GM19025 (cell line): ENCODE measurements around the gene MPZL1.

Source experiments
- ATAC-seq: cut with Tn5 transposase; IDR thresholded peaks from one replicate; pipeline ENCODE4 v1.9.1; 2021; ENCODE audit warnings: mild to moderate bottlenecking, low read depth, moderate library complexity; ENCODE audit not compliant: unreplicated experiment

The MPZL1 gene

DNA sequence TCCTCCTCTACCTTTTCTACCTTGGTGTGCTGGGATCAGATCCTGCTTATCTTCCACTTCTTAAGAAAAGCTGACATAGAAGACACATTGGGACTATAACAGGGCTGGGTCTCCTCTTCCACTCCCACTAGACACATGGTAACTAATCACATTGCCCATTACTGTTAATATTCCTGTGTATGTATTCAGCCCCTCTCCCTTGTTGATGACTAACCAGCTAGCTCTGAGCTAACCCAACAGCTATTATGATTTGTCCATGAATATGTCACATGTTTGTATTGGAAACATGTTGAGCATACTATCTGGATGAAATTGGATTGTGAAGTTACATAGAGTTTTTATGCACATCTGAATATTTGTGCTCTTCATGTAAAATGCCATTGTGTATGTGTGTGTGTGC lies 52.9 kb downstream of the MPZL1 start:
- ATAC-seq, result no peak

DNA sequence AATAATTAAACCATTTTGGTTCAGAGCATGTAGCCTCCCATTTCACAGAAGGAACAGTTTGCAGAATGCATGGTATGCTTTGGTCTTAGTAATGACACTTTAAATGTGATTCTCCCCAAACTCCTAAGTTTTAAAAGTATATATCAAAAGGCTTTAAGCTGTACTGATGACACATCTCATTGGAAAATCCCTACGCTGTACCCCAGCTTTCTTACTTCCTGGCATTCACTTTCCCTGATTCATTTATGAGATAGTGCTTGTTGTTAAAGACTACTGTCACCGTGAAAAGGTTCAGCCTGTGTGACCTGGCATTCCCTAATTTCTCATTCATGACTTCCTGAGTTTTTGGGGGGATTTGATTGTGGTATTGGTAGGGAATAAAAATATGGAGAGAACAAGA lies 53.4 kb downstream of the MPZL1 start:
- ATAC-seq, result no peak

- no peak for ATAC-seq
Observed at GRCh38 chr1:167776151-167776550, 54.4 kb downstream of the MPZL1 start.

DNA sequence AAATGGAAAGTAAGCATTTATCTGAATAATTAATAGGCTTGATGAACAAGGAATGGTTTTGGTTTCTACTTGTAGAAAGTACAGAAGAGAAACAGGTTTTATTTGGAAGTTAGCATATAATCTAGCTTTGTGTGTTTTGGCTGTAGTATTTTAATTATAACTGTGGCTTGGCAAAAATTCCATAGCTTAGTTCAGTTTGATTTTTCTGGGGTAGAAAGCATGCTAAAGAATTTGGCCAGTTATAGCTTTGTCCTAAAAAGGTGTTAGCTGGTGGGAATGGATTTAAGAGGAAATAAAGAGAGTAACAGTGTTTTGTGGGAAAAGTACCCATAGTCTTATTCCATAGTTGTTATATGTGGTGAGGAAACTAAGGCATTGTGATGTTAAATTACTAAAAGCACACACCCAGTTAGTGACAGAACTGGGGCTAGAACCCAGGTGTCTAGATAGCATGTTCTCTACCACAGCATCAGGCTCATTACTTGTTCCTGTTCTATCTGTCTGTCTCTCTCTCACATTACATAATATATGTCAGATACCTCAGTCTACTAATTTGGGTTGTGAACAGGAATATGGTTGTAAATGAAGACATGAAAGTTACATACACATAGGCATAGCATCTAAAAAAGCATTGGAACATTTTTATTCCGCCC lies 55.0 kb downstream of the MPZL1 start:
- ATAC-seq, result no peak

GRCh38 chr1:167777269-167777650 lies 55.5 kb downstream of the MPZL1 start:
- ATAC-seq, result no peak

DNA sequence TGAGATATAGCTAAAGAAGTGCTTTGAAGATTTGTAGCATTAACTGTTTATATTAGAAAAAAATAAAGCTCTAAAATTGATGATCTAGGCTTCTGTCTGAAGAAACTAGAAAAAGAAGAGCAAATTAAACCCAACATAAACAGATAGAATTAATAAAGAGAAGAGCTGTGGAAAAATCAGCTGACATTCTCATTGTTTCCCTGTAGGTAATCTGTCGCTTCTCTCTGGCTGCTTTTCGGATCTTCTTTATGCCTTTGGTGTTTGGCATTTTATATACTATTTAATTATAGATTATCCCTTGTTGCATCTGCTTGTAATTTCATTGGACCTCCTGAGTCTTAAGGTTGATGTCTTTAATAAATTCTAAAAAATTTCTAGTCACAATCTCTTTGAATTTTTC lies 59.8 kb downstream of the MPZL1 start:
- ATAC-seq, result no peak

- no peak for ATAC-seq
Observed at GRCh38 chr1:167782946-167783345, 61.2 kb downstream of the MPZL1 start.

- no peak for ATAC-seq
Observed at GRCh38 chr1:167784876-167785550, 63.2 kb downstream of the MPZL1 start.

DNA sequence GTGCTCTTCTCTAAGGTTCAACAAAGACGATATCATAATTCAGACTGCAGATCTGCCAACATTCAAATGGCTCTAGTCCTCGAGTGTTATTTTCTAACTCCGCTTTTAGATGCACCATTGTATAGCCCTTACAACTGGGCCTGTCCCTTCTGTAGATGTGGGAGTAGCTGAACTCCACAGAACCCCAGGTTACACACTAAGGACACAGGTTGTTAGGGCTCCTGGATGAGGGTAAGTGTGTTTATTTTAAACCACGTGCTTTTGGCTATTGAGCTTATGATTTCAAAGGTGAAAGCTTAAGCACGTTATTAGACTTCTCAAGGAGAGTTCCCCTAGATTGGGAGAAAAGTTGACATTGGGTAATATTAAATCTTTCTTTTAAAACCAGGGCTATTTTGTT lies 64.7 kb downstream of the MPZL1 start:
- ATAC-seq, result no peak

- ATAC-seq, result no peak
Observed at GRCh38 chr1:167789501-167789900, 67.7 kb downstream of the MPZL1 start.

- ATAC-seq, result no peak
Observed at GRCh38 chr1:167790117-167790516, 68.3 kb downstream of the MPZL1 start.

DNA sequence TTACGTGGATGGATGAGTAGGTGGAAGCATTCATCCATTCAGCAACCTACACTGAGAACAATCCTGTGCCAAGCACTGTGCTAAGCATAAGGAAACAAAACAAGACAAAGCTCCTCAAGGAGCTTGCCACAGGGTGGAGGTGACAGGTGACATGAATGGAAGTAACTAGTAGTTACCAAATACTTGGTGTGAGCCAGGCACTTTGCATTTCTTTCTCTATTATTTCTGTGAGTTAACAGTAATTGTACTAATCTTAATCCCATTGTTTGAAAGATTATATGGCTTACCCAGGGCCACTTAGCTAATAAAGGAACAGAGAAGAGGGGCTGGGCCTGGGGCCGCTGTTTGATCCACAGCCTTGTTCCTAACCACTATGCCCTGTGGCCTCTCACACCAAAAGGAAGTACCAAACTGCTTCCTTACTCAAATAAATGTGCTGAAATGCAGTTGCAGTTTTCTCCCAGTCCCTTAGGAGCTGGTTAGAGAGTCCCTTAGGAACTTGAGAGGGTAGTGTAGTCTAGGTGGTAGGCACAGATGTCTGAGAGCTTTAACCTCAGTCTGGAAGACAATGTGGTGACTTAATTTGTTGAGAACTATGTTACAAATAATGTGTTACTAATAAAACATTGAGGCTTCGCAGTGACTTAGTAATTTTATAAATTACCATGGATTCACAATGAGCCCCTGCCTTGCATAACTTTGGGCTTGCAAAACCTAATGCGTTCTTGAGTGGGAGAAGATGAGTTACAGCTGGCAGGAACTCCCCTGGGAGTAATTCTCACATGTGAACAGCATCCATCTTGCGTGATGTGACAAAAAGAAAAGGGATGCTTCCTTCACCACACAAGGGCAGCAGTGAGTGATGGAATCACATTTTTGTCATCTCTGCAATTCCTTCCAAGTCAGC lies 69.8 kb downstream of the MPZL1 start:
- ATAC-seq, result no peak

- no peak for ATAC-seq
Observed at GRCh38 chr1:167792188-167792565, 70.4 kb downstream of the MPZL1 start.

GRCh38 chr1:167794043-167794442 lies 72.3 kb downstream of the MPZL1 start:
- ATAC-seq, result no peak

DNA sequence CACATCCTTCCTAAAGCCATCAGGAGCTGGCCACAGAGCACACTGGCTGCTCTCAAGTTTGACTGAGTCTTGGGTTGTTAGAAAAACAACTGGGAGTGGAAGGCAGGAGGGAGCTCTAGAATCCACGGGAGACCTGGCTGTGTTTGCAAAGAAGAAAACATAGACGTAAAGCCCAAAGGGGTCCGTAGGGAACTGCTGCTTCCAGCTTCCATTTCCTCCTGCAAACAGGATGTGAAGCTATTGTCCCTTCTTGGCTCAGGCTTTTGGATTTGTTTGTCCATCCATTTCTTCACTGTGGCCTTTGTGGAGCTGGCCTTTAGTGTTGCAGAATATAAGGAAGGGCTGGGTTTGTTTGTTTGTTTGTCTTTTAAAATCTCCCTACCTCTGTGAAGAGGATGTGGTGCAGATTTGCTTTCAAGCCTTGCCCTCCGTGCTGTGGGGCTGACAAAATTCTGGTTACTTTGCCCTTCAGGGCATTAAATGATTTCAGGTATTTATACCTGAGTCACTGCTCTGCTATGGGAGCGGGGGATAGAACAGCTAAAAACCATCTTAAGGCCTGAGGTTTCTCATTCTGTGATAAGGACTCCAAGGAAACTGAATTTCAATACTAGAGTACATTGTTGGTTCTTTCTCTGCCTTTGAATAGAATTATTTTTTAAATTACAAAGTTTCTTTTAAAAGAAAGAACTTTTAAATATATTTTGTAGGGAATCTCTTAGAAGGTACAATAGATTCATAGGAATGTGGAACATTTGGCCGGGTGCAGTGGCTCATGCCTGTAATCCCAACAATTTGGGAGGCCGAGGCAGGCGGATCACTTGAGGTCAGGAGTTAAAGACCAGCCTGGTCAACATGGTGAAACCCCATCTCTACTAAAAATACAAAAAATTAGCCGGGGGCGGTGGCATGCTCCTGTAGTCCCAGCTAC lies 74.3 kb downstream of the MPZL1 start:
- ATAC-seq, result no peak

DNA sequence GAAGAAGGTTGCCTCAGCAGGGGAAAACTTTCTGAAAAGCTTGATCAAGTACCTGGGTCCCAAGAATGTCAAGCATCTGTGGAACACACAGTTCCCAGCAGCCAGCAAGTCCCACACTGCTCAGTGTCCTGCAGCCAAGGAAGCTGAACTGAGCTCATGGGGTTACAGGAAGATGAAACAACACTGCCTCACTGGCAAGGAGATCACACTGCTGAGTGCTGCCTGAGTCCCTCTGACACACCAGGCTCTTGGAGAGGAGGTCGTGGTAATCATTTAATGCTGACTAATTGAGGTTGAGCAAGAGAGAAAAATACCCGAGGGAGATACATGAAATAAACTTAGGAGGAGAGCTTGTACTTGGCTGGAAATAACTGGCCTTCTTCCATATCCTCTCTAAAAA lies 75.2 kb downstream of the MPZL1 start:
- ATAC-seq, result no peak

DNA sequence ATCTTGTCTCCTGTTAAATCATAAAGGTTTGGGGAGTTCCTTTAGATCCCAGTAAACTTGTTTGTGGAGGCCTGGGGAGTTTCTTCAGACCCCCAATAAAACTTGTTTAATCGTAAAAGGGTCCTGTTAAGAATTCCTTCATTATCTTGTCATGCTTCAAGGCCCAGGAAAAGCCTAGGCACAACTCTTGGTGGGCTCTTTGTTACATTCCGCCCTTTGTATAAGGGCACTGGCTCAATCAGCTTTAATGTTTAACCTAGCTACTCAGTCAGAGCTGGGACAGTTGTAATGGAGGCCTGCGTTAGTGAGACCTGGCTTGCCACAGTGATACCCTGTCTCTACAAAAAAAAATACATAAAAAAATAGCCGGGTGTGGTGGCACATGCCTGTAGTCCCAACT lies 77.2 kb downstream of the MPZL1 start:
- ATAC-seq, result no peak

- ATAC-seq, result no peak
Observed at GRCh38 chr1:167799747-167800146, 78.0 kb downstream of the MPZL1 start.

DNA sequence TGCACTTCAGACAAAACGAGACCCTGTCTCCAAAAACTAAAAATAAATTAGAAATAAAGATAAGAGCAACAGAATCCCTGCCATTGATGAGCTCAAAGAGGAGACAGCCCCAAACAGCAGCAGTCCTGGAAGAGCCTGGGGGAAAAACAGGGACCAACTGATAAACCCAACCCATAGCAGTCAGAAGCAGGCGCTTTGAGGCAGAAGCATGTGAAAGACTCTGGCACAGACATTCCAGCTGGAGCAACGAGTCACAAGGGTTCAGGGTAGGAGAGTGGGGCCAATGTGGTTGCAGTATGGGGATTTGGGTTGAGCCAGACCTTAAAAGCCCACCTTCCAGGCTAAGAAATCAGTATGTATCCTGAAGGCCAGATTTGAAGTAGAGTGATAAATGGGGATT lies 78.5 kb downstream of the MPZL1 start:
- ATAC-seq, result no peak

- no peak for ATAC-seq
Observed at GRCh38 chr1:167802235-167802634, 80.5 kb downstream of the MPZL1 start.
